SH-SY5Y (cell line): ENCODE data around the gene FAM234A.

ENCODE experiments used
- GATA2 ChIP-seq: IDR thresholded peaks from 2 replicates; pipeline ENCODE4 v1.6.1; 2011; ENCODE audit warnings: mild to moderate bottlenecking, low read depth, low read length
- GATA3 ChIP-seq: IDR thresholded peaks from 2 replicates; pipeline ENCODE4 v1.6.1; 2011; ENCODE audit warnings: low read depth, mild to moderate bottlenecking, low read length, moderate library complexity

Gene FAM234A

GRCh38 chr16:234468-235305 is at the start of gene FAM234A:
Gene FAM234A (plus strand): TSS chr16:234821. CDS start chr16:254414, 19,593 bp downstream.
- TF ChIP-seq GATA2 (no peak), GATA3 (no peak)

GRCh38 chr16:185213-185612 is 49.4 kb upstream of the FAM234A start:
- TF ChIP-seq GATA3: no peak

GRCh38 chr16:185691-186090 is 48.9 kb upstream of the FAM234A start:
- TF ChIP-seq GATA2 (no peak), GATA3 (no peak)

- TF ChIP-seq GATA3 (no peak), GATA2 (no peak)
These were observed 47.3 kb upstream of the FAM234A start for GRCh38 chr16:187330-187729.

GRCh38 chr16:188674-189073 is 45.9 kb upstream of the FAM234A start:
- TF ChIP-seq GATA2 (no peak), GATA3 (no peak)

- no peak for TF ChIP-seq GATA3
- TF ChIP-seq GATA2: no peak
These were observed 44.9 kb upstream of the FAM234A start for GRCh38 chr16:189604-190186.

- no peak for TF ChIP-seq GATA3
- TF ChIP-seq GATA2: no peak
These were observed 42.8 kb upstream of the FAM234A start for GRCh38 chr16:191831-192230.

GRCh38 chr16:192686-193085 is 41.9 kb upstream of the FAM234A start:
- TF ChIP-seq GATA3 (no peak), GATA2 (no peak)

- TF ChIP-seq GATA2: no peak
- no peak for TF ChIP-seq GATA3
These were observed 41.2 kb upstream of the FAM234A start for GRCh38 chr16:193441-193840.

- TF ChIP-seq GATA3: no peak
- no peak for TF ChIP-seq GATA2
These were observed 40.1 kb upstream of the FAM234A start for GRCh38 chr16:194516-194915.

- no peak for TF ChIP-seq GATA3
These were observed 34.2 kb upstream of the FAM234A start for GRCh38 chr16:200388-200787.

GRCh38 chr16:203246-203645 is 31.4 kb upstream of the FAM234A start:
- TF ChIP-seq GATA3: no peak

GRCh38 chr16:212999-213398 is 21.6 kb upstream of the FAM234A start:
- TF ChIP-seq GATA3 (no peak), GATA2 (no peak)

GRCh38 chr16:220021-220420 is 14.6 kb upstream of the FAM234A start:
- TF ChIP-seq GATA3 (no peak), GATA2 (no peak)

- TF ChIP-seq GATA2 (no peak), GATA3 (no peak)
These were observed 6.3 kb upstream of the FAM234A start for GRCh38 chr16:228151-228851.
